Stimulated activated naive CD4-positive, alpha-beta T cell (primary cell): ENCODE measurements around the gene STYXL1.
"Not testable (repeated sequence)": the region's sequence is repeated elsewhere in the genome, so short reads cannot be mapped to it uniquely, and the experiment has no call there.

ENCODE experiments used
- DNase-seq, 6 experiments: peaks; one replicate each; lab custom pipeline; 2025; lab: John Stamatoyannopoulos, UW

STYXL1 gene, protein sequence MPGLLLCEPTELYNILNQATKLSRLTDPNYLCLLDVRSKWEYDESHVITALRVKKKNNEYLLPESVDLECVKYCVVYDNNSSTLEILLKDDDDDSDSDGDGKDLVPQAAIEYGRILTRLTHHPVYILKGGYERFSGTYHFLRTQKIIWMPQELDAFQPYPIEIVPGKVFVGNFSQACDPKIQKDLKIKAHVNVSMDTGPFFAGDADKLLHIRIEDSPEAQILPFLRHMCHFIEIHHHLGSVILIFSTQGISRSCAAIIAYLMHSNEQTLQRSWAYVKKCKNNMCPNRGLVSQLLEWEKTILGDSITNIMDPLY

DNA sequence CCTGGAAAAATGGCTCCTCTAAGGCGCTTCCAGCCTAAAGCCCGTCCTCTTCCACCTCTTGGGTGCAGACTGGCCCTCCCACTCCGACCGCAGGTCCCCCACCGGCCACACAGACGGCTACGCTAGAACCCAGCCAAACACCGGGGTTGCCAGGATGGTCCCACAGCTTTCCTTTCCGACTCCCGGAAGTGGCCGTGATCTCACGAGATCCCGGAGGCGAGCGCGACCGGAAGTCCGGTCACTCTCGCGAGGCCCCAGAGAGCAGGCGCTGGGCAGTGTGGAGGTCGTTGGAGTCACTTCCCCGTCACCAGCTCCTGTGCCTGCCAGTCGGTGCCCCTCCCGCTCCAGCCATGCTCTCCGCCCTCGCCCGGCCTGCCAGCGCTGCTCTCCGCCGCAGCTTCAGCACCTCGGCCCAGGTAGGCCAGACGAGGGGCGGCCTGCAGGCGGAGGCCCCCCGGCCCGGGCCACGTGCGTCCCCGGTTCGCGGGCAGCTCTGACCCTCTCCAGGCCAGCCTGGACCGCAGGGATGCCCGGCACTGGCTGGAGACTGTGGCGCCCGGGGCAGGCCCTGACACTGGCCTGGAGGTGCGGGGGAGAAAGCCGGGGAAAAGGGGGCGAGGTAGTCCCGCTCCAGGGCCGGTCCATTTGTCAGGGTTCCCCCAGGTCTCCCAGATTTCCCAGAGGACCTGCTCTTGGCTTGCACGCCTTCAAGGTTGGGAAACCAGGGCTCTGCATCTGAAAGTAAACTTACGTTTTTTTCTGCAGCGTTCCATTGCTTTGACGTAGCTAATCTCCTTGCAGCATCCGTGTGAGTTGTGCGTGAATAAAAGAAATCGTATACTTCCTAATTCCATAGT is at the start of gene STYXL1, which contains the start of gene MDH2:
Gene STYXL1, minus strand, starts transcription at position 190 of the 857 bp plus-strand sequence. CDS start 17,477 bp downstream, outside the sequence.
Gene MDH2, plus strand, starts transcription at position 296 of the 857 bp plus-strand sequence. Its CDS starts 55 bp downstream, at position 351.
- DNase-seq: peak; percentile 57 to 85 (median 72)

DNA sequence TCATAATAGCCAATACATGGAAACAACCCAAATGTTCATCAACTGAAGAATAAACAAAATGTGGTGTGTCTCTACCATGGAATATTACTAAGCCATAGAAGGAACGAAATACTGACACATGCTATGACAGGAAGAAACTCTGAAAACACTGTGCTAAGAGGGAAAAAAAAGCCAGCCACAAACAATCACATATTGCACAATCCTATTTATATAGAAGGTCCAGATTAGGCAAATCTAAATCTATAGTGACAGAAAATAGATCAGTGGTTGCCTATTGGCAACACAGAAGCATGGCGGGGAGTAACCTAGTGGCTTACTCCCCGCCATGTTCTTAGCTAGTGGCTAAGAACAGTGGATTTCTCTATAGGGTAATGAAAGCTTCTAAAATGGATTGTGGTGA is 48.1 kb upstream of the STYXL1 start:
- no peak for DNase-seq

DNA sequence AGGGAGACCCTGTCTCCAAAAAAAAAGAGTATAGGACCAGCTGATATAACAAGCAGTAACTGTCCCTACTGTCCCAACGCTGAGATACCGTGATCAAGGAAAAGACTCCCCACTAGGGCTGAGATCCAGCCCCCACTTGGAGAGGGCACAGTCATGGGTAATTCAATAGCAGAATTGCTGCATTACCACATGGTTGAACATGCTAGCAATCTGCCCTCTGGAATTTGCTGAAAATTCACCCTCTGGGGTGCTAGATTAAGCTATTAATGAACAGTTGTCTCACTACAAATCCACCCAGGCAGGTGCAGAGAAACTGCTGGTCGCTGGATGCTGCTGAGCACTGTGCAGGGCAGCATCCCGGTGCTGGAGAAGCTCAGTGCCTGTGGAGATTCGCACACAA is 46.5 kb upstream of the STYXL1 start:
- not testable (repeated sequence) for DNase-seq

DNA sequence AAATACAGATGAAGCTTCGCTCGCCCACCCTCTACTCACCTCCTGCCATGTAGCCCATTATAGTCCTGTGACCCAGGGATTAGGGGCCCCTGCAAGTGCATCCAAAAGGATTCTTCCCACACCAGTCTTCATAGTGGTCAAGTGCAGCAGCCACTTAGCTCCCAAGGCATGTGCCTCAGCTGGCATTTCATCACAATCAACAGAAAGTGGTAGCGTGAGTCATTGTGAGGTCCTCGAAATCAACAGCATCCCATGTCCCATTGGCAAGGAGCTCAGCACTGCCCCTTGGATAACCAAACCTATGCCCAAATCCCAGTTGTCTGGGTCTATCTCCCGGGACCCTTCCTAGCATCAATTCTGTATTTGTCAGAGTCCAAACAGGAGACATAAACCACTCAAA is 45.7 kb upstream of the STYXL1 start:
- not testable (repeated sequence) for DNase-seq

DNA sequence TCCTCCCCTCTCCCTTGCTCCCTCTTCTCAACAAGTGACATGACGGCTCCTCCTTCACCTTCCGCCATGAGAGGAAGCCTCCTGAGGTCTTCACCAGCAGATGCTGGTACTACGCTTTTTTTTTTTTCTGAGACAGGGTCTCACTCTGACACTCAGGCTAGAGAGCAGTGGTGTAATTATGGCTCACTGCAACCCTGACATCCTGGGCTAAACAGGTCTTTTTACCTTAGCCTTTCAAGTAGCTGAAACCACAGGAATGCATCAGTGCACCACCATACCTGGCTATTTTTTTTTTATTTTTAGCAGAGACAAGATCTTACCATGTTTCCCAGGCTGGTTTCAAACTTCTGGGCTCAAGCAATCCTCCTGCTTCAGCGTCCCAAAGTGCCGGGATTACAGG is 43.7 kb upstream of the STYXL1 start:
- DNase-seq: no peak

DNA sequence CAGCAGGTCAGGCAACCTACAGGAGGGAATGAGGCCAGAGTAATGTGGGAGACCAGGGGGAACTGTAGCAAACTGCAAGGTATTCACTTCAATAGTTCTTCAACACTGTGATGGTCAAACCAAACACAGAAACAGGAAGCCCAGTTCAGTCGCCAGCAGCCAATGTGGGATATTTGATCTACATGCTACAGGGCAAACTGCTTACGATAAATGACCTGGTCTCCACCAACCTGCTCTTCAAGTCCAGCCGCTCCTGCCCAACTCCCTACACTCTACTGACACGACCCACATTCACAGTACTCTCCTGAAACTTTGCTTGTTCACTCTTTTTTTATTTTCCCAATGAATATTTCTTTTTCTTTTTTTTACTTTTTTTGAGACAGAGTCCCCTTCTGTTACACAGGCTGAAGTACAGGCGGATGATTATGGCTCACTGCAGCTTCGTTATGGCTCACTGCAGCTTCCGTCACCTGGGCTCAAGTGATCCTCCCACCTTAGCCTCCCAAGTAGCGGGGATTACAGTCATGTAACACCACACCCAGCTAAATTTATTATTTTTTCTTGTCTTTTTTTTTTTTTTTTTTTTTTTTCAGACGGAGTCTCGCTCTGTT is 42.2 kb upstream of the STYXL1 start:
- DNase-seq: no peak

DNA sequence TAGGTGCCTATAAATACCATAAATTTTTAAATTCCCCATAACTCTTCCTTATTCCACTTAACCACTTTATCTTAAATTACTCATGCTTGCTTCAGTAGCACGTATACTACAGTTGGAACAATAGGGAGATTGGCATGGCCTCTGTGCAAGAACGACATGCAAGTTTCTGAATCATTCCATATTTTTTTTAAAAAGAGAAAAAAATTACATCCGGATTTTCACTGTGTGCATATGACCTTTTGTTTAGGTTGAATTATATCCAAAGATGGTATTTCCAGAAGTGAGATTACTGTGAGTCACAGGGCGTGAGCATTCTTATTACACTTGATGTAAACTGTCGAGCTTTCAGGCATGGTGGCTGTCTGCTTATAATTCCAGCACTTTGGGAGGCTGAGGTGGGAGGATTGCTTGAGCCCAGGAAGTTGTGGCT is 39.6 kb upstream of the STYXL1 start:
- not testable (repeated sequence) for DNase-seq

DNA sequence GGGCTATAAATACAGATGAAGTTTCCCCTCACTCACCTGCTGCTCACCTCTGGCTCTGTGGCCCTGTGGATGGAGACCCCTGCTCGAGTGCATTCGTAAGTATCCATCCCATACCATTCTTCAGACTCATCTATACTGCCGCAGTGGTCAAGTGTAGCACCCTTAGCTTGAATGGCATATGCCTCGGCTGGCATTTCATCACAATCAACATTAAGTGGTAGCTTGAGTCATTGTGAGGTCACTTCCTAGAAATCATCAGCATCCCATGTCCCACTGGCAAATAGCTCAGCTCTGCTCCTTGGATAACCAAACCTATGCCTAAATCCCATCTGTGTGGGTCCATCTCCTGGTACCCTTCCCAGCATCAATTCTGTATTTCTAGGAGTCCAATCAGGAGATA is 38.3 kb upstream of the STYXL1 start:
- DNase-seq: no peak

DNA sequence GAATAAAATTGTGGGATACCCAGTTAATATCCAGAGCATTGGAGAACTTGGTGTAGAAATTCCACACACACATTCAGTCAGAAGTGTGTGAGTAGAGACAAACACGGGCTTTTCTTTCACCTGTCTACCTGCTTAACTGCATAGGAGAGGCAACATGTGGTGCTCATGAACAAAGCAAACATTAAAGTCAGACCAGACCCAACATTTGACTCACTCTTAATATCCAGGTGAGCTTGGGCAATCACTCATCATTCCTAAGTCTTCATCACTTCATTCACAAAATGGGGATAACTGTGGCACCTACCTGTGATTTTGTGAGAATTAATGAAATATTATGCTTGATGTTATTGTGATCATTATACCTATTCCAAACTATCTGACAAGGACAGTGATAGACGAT is 36.3 kb upstream of the STYXL1 start:
- DNase-seq: not testable (repeated sequence)

DNA sequence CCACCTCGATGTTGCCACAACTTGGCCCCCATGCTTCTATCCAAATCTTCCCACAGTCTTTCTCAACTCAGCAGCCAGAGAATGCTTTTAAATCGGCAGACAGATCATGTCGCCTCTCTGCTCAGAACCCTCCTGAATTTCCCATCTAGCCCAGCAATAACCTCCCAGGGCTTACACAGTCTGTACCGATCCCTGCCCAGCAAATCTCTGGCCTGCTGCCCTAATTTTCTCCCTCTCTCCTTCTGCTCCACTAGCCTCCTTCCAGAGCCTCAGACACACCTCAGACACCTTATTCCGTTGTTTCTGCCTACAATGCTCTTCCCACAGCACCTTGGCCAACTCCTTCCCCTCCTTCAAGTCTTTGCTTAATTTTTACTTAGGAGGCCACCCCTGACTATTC is 32.4 kb upstream of the STYXL1 start:
- no peak for DNase-seq

DNA sequence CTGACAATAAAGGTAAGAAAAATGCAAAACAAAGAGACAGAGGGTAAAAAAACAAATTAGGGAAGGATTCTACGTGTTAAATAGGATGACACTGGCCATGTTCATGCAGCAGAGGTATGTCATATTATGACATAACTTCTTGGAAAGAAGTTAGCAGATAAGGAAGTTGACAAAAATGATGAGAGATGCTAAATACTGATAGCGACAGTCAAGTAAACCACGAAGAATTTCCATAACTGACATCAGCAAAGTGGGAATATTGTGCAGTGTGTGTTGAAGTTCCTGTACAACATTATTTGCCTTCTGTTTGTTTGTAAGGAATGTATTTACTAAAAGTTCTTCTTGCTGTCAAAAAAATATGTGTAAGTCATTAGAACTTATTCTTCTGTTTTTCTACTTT is 29.6 kb upstream of the STYXL1 start:
- no peak for DNase-seq

DNA sequence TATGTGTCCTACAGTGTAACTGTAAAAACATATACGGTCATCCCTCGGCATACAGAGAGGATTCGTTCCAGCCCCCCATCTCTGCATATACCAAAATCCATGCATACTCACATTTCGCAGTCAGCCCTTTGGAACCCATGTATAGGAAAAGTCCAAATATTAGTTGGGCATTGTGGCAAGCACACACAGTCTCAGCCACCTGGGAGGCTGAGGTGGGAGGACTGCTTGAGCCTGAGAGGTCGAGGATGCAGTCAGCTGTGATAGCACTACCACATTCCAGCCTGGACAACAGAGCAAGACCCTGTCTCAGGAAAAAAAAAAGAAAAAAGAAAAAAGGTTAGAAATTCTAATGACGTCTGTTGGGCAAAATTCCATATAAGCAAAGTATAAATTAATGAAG is 29.2 kb upstream of the STYXL1 start:
- DNase-seq: no peak

DNA sequence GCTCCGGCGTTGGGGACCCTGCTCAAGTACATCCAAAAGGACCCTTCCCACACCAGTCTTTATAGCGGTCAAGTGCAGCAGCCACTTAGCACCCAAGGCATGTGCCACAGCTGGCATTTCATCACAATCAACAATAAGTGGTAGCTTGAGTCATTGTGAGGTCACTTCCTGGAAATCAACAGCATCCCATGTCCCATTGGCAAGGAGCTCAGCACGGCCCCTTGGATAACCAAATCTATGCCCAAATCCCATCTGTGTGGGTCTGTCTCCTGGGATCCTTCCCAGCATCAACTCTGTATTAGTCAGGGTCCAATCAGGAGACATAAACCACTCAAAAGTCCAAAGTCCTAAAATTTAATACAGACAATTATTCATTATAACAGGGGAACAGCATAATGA is 27.2 kb upstream of the STYXL1 start:
- DNase-seq: no peak

DNA sequence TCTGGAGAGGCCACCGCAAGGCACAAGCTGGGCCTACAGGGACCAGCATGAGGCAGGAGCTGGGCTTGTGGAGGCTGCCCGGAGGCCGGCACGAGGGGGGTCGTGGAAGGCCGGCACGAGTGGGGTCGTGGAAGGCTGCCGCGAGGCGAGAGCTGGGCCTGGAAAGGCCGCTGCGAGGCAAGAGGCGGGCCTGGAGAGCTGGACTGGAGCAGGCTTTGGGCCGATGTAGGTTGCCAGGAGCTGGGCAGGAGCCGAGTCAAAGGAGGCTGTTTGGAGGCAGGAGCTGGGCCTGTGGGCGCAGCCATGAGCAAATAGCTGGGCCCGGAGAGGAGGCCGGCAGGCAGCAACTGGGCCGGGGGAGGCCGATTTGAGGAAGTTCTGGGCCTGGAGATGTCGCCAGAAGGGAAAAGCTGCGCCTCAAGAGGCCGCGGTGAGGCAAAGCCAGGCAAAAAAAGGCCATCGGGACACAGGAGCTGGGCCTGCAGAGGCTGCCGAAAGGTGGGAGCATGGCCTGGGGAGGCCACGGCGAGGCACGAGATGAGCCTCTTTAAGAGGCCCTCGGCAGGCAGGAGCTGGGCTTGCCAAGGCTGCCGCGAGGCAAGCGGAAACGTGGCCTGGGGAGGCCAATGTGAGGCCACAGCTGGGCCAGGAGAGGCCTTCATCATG is 26.6 kb upstream of the STYXL1 start:
- no peak for DNase-seq

DNA sequence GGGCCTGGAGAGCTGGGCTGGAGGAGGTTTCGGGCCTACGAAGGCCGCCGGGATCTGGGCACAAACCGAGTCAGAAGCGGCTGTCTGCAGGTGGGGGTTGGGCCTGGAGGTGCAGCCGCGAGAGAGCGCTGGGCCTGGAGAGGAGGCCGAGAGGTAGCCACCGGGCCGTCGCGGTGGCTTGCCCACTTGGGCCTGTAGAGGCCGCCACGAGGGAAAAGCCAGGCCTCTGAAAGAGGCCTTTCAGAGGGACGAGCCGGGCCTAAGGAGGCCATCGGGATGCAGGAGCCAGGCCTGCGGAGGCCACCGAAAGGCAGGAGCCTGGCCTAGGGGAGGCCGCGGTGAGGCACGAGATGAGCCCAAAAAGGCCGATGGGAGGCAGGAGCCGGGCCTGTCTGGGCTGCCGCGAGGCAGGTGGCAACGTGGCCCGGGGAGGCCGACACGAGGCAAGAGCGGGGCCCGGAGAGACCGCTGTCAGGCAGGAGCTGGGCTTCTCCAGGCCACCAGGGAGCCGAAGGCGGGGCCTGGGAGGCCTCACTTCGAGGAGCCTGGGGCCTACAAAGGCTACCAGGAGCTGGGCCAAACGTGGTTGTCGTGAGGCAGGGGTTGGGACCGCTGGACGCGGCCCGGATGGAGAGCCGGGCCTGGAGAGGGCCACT is 25.7 kb upstream of the STYXL1 start:
- DNase-seq: no peak

DNA sequence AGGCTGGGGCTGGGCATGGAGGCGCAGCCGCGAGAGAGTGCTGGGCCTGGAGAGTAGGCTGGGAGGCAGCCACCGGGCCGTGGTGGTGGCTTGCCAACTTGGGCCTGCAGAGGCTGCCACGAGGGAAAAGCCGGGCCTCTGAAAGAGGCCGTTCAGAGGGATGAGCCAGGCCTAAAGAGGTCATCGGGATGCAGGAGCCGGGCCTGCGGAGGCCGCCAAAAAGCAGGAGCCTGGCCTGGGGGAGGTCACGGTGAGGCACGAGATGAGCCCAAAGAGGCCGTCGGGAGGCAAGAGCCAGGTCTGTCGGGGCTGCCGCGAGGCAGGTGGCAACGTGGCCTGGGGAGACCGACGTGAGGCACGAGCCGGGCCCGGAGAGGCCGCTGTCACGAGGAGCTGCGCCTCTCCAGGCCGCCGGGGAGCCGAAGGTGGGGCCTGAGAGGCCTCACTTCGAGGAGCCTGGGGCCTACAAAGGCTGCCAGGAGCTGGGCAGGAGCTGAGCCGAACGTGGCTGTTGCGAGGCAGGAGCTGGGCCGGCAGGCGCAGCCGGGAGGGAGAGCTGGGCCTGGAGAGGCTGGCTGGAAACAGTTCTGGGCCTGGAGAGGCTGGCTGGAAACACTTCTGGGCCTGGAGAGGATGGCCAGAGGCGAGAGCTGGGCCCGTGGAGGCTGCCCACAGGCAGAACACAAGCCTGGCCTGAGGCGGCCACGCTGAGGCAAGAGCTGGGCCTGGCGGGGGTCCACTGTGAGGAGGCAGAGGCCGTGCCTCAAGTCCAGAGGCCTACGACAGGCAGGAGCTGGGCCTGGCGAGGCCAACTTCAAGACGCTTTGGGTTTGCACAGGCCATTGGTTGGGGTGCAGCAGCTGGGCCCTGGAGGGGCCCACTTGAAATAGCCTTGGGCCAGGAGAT is 24.7 kb upstream of the STYXL1 start:
- DNase-seq: no peak

DNA sequence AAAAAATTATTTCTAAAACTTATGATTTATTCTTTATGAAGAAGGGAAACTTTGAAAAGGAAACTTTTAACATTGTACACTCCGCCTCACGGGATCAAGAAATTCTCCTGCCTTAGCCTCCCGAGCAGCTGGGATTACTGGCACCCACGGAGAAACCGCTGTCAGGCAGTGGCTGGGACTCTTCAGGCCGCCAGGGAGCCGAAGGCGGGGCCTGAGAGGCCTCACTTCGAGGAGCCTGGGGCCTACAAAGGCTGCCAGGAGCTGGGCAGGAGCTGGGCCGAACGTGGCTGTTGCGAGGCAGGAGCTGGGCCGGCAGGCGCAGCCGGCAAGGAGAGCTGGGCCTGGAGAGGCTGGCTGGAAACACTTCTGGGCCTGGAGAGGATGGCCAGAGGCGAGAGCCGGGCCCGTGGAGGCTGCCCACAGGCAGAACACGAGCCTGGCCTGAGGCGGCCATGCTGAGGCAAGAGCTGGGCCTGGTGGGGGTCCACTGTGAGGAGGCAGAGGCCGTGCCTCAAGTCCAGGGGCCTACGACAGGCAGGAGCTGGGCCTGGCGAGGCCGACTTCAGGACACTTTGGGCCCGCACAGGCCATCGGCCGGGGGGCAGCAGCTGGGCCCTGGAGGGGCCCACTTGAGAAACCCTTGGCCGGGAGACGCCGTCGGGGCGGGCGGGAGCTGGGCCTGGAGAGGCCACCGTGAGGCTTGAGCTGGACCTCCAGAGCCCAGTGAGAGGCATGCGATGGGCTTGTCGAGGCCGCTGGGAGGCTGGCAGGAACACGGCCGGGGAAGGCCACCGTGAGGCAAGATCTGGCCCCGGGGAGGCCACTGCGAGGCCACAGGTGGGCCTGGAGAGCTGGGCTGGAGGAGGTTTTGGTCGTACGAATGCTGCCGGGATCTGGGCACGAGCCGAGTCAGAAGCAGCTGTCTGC is 23.8 kb upstream of the STYXL1 start:
- no peak for DNase-seq

DNA sequence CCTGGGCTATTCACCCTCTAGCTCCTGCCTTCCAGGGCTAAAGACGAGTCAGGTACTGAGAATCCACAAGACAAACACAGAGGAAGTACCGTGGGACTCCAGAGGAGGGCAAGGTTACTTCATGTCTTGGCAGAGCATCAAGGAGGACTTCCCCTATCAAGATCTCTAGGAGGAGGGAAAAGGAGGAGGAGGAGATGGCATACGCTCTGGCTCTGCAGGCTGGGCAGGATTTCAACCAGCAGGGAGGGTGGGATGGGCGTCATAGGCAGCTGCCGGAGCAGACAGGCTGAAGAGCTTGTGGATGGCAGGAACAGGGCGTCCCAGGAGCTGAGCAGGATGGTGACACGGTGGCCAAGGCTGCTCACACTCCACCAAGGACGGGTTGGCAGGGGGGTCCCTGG is 21.4 kb upstream of the STYXL1 start:
- DNase-seq: peak in 1 of 6 experiments; percentile 6

DNA sequence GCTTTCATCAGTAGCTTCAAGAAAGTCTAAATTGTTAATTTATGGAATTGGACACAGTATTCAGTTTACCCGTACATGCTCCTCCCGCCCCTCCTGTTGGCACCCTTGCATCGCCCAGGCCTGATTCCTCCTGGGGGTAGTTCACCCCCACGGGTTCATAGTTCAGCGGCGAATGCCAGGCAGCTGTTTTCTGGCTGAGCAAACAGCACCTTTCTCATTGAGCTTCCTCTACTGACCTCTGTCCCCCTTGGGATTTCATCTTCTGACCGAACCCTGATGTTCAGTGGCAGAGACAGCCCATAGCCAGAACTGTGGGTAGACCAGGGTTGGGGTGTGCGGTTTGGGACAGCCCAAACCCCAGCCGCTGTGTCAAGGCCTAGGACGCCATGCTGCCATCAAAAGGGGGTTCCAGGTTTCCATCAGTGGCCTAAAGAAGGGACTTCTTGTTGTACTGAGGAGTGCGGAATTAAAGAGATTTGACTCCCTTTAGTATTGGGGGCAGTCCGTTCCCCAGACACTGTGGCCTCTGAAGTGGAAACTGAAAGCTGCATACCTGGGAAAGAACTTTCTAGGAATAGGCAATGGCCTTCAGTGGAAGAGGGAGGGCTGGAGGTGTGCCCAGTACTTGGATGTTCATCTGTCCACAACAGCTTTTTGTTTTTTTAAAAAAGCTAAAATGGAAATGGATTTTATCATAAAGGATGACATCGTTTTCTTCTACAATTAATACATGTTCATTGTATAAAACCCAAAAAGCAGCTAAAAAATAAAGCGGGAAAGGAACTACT is 19.1 kb upstream of the STYXL1 start:
- DNase-seq: no peak
